PFSK-1 (cell line): ENCODE results near the gene LGALSL.

Source experiments
- TAF1 ChIP-seq: IDR thresholded peaks from 2 replicates; pipeline ENCODE4 v1.6.1; 2012; ENCODE audit warnings: low read length, control low read depth, borderline replicate concordance; ENCODE audit not compliant: insufficient read depth
- TF ChIP-seq, protein P1 (sequence below), 2 experiments: IDR thresholded peaks; 2 replicates each; pipeline versions ENCODE4 v1.6.1 to v1.8.0; 2011 to 2012; ENCODE audit warnings: low read depth in 2 of 2, low read length in 2 of 2, control low read depth in 1 of 2, inconsistent platforms in 1 of 2, mild to moderate bottlenecking in 1 of 2, moderate library complexity in 1 of 2; ENCODE audit not compliant: insufficient read depth in 1 of 2

- no peak for TF ChIP-seq TAF1
- TF ChIP-seq, protein P1, sequence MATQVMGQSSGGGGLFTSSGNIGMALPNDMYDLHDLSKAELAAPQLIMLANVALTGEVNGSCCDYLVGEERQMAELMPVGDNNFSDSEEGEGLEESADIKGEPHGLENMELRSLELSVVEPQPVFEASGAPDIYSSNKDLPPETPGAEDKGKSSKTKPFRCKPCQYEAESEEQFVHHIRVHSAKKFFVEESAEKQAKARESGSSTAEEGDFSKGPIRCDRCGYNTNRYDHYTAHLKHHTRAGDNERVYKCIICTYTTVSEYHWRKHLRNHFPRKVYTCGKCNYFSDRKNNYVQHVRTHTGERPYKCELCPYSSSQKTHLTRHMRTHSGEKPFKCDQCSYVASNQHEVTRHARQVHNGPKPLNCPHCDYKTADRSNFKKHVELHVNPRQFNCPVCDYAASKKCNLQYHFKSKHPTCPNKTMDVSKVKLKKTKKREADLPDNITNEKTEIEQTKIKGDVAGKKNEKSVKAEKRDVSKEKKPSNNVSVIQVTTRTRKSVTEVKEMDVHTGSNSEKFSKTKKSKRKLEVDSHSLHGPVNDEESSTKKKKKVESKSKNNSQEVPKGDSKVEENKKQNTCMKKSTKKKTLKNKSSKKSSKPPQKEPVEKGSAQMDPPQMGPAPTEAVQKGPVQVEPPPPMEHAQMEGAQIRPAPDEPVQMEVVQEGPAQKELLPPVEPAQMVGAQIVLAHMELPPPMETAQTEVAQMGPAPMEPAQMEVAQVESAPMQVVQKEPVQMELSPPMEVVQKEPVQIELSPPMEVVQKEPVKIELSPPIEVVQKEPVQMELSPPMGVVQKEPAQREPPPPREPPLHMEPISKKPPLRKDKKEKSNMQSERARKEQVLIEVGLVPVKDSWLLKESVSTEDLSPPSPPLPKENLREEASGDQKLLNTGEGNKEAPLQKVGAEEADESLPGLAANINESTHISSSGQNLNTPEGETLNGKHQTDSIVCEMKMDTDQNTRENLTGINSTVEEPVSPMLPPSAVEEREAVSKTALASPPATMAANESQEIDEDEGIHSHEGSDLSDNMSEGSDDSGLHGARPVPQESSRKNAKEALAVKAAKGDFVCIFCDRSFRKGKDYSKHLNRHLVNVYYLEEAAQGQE (IDR thresholded peaks at IDR 0.05; ENCODE audit: insufficient read depth in 1 of 2, low read depth in 2 of 2, low read length in 2 of 2): no peak
These were observed 16.1 kb upstream of the LGALSL start for GRCh38 chr2:64437883-64438282.
